Lower lobe of right lung (tissue), 2 donors: ENCODE data around the gene MATR3. TPM values are rescaled to one million over a fixed set of nuclear protein-coding genes. Genes with fewer than 3 reads are reported as not detected.
"Not testable (repeated sequence)": the region's sequence is repeated elsewhere in the genome, so short reads cannot be mapped to it uniquely, and the experiment has no call there.

Source experiments
- ATAC-seq, 2 donors: fragments of 200-7000 bp; cut with Tn5 transposase; one replicate each; pipeline ENCODE4 v1.9.1; 2020 to 2022; ENCODE audit warnings: mild to moderate bottlenecking in 2 of 2, moderate library complexity in 2 of 2
- DNase-seq: peaks from one replicate; pipeline ENCODE4 v3.0.0-alpha.2; 2020
- H3K27ac ChIP-seq: fragments of 200-600 bp; one replicate; pipeline ENCODE4 v1.8.0; 2022
- H3K27me3 ChIP-seq: fragments of 200-600 bp; one replicate; pipeline ENCODE4 v1.8.0; 2022; ENCODE audit warnings: low read depth
- H3K36me3 ChIP-seq: fragments of 200-600 bp; one replicate; pipeline ENCODE4 v1.8.0; 2022; ENCODE audit warnings: mild to moderate bottlenecking
- H3K4me1 ChIP-seq: fragments of 200-600 bp; one replicate; pipeline ENCODE4 v1.8.0; 2022
- H3K4me3 ChIP-seq: fragments of 200-600 bp; one replicate; pipeline ENCODE4 v1.8.0; 2022; ENCODE audit warnings: mild to moderate bottlenecking
- H3K9me3 ChIP-seq: fragments of 200-600 bp; one replicate; pipeline ENCODE4 v1.8.0; 2022
- CTCF ChIP-seq: fragments of 200-600 bp; IDR thresholded peaks from one replicate; pipeline ENCODE4 v1.8.0; 2022; ENCODE audit warnings: antibody characterized with exemption, mild to moderate bottlenecking
- intact Hi-C: fragments of 100-400 bp; cut with DNase I; formaldehyde crosslinking; loops from one replicate; pipeline ENCODE4 v1.11.0; 2022
- total RNA-seq: library from RNA; stranded (reverse); fragmentation: NEBNext Ultra II Directional; extraction: Animal tissue kit (Norgen Biotek cat#: 25700); gene quantifications from one replicate; pipeline ENCODE4 v1.2.1, GENCODE V29; 2021
- donor health status: DM: no; HTN: yes; CAD: no; lungs with severe emphysema.

The MATR3 gene
- total RNA-seq, 1 donor from 2014 or later: 176 TPM

GRCh38 chr5:139308797-139309196 lies 15.3 kb downstream of the MATR3 start:
- no peak for DNase-seq
- Histone ChIP-seq H3K9me3 (no peaks in the 10 kb centered on the region), H3K27me3 (no peaks in the 10 kb centered on the region), H3K4me3 (no peak overlapping the region), H3K27ac (no peak overlapping the region), H3K36me3 (no peaks in the 10 kb centered on the region), H3K4me1 (peaks cover 91% of the 10 kb centered on the region)
- ATAC-seq: no peak
- no peak for TF ChIP-seq CTCF
- intact Hi-C loops: no loop called here

GRCh38 chr5:139310715-139311186 lies 17.2 kb downstream of the MATR3 start:
- H3K9me3 ChIP-seq, intact Hi-C loops, DNase-seq, H3K36me3 ChIP-seq, H3K27ac ChIP-seq, H3K27me3 ChIP-seq, ATAC-seq, H3K4me3 ChIP-seq: not testable (repeated sequence)
- H3K4me1 ChIP-seq: peaks cover 91% of the 10 kb centered on the region

- DNase-seq (no peak), ATAC-seq (no peak)
- Histone ChIP-seq H3K4me3 (no peak overlapping the region), H3K36me3 (peaks cover 23% of the 10 kb centered on the region), H3K4me1 (peaks cover 84% of the 10 kb centered on the region), H3K27ac (no peak overlapping the region), H3K9me3 (no peaks in the 10 kb centered on the region), H3K27me3 (no peaks in the 10 kb centered on the region)
- no peak for TF ChIP-seq CTCF
- intact Hi-C loops: no loop called here
Observed at GRCh38 chr5:139312075-139312474, 18.5 kb downstream of the MATR3 start.

- H3K9me3 ChIP-seq: no peaks in the 10 kb centered on the region
- H3K36me3 ChIP-seq: peaks cover 45% of the 10 kb centered on the region
- DNase-seq (no peak), ATAC-seq (no peak)
- TF ChIP-seq CTCF: no peak
- intact Hi-C loops: no loop called here
- H3K27me3 ChIP-seq: no peaks in the 10 kb centered on the region
- H3K4me3 ChIP-seq: no peak overlapping the region
- no peak overlapping the region for H3K27ac ChIP-seq
- peaks cover 64% of the 10 kb centered on the region for H3K4me1 ChIP-seq
Observed at GRCh38 chr5:139314276-139314675, 20.7 kb downstream of the MATR3 start.

- no peak for TF ChIP-seq CTCF
- Histone ChIP-seq H3K4me1 (peaks cover 55% of the 10 kb centered on the region), H3K4me3 (no peak overlapping the region), H3K27me3 (no peaks in the 10 kb centered on the region), H3K9me3 (no peaks in the 10 kb centered on the region), H3K36me3 (peaks cover 54% of the 10 kb centered on the region), H3K27ac (no peak overlapping the region)
- intact Hi-C loops: no loop called here
- no peak for ATAC-seq
- DNase-seq: no peak
Observed at GRCh38 chr5:139315056-139315615, 21.6 kb downstream of the MATR3 start.

- Histone ChIP-seq H3K9me3 (no peaks in the 10 kb centered on the region), H3K27ac (no peak overlapping the region), H3K4me1 (peaks cover 3% of the 10 kb centered on the region), H3K4me3 (no peak overlapping the region), H3K27me3 (no peaks in the 10 kb centered on the region), H3K36me3 (peaks cover 27% of the 10 kb centered on the region)
- intact Hi-C loops: no loop called here
- no peak for DNase-seq
- TF ChIP-seq CTCF: no peak
- peak in 1 of 2 donors; percentile 32 for ATAC-seq
Observed at GRCh38 chr5:139335811-139336210, 42.3 kb downstream of the MATR3 start.
